ENCODE measurements around the gene EDEM3. TPM values are rescaled to one million over a fixed set of nuclear protein-coding genes. Genes with fewer than 3 reads are reported as not detected.
A peak's percentile ranks its signal among the peaks of the same experiment; 100 is the strongest.

EDEM3 gene
- total and polyA plus RNA-seq, 9 of the 15 experiments (the other 6 are each of a cell fraction or from before 2014, with no cell fraction given) = 15.8 to 46.6 (median 28.0) TPM

- TF ChIP-seq, protein P1, sequence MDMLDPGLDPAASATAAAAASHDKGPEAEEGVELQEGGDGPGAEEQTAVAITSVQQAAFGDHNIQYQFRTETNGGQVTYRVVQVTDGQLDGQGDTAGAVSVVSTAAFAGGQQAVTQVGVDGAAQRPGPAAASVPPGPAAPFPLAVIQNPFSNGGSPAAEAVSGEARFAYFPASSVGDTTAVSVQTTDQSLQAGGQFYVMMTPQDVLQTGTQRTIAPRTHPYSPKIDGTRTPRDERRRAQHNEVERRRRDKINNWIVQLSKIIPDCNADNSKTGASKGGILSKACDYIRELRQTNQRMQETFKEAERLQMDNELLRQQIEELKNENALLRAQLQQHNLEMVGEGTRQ (CRISPR knock-in tag; IDR thresholded peaks at IDR 0.05) = no peak
Observed at GRCh38 chr1:184770181-184770979, 15.7 kb upstream of the EDEM3 start (continued).

GRCh38 chr1:184769241-184769640 is 14.6 kb upstream of the EDEM3 start:
- peak overlapping the region; percentile 42 for H3K4me2 ChIP-seq (ENCODE audit: insufficient read depth, low read length)
- H3K27ac ChIP-seq (ENCODE audit: extremely low read depth, low read depth, low read length) = peak overlapping the region; percentile 56
- CTCF ChIA-PET (ENCODE audit: low intra/inter-chr PET ratio) = no interaction called here
- POLR2A ChIA-PET = interaction anchor here (3.2 kb wide), 1 partner anchor 16 kb away, joined by 36 read pairs; the partner anchor contains the start of gene EDEM3
- H3K9me1 ChIP-seq (ENCODE audit: control insufficient read depth, insufficient read depth, low read length) = no peaks in the 10 kb centered on the region
- in situ Hi-C loops (cut with MboI) = no loop called here
- ATAC-seq (no peak), DNase-seq (ENCODE audit: extremely low read depth in 1 of 4, low spot score in 3 of 4) (no peak), FAIRE-seq (no peak)
- peaks cover 11 to 46% of the 10 kb centered on the region in 2 experiments for H3K4me1 ChIP-seq (replicated peaks in 1 of 2; ENCODE audit: control insufficient read depth in 2 of 2, insufficient read depth in 2 of 2, low read length in 2 of 2)
- H3K79me2 ChIP-seq (ENCODE audit: control insufficient read depth, insufficient read depth, low read length) = no peaks in the 10 kb centered on the region
- no peaks in the 10 kb centered on the region; the same call in 2 of the 3 replicates for H3K36me3 ChIP-seq (ENCODE audit: control insufficient read depth, insufficient read depth, low read length)
- WGBS (ENCODE audit: insufficient coverage, low coverage, missing lambda C conversion rate) = 0% methylated on average over 2 of the region's 2 CpGs
- no peaks in the 10 kb centered on the region for H4K20me1 ChIP-seq (replicated peaks; ENCODE audit: control insufficient read depth, insufficient read depth, low read length)
- intact Hi-C loops (cut with micrococcal nuclease) = loop anchor here (2.0 kb wide), 1 partner anchor 14 kb away; the partner anchor contains the start of gene EDEM3
- no peak overlapping the region for H3K4me3 ChIP-seq
- peak overlapping the region; percentile 78 for H2AFZ ChIP-seq (ENCODE audit: low read depth, low read length)
- H3K9me3 ChIP-seq (replicated peaks; ENCODE audit: control insufficient read depth, insufficient read depth, low read depth, low read length) = no peaks in the 10 kb centered on the region
- no peaks in the 10 kb centered on the region for H3K27me3 ChIP-seq (ENCODE audit: control insufficient read depth in 2 of 2, insufficient read depth in 2 of 2, low read length in 2 of 2)
- no TSS peak for BruUV-seq (replicated peaks)
- peak overlapping the region in 1 of 2 experiments; percentile 36; a peak in 1 of 4 replicates for H3K9ac ChIP-seq (ENCODE audit: insufficient read depth in 1 of 2, low read depth in 2 of 2, low read length in 2 of 2)
- TF ChIP-seq GATAD2A (IDR thresholded peaks at IDR 0.05) (peak; percentile 80; the same call in 1 of the 2 replicates), NFXL1 (CRISPR knock-in tag; IDR thresholded peaks at IDR 0.05) (no peak), FOXJ2 (tag; IDR thresholded peaks at IDR 0.05) (peak; percentile 38; the same call in 1 of the 2 replicates), CTCFL (IDR thresholded peaks at IDR 0.05; ENCODE audit: borderline replicate concordance, insufficient read depth, low read depth, low read length, poor library complexity, severe bottlenecking) (no peak), MCM7 (IDR thresholded peaks at IDR 0.05) (peak in 1 of 2 experiments; percentile 78; a peak in 1 of 4 replicates), EZH2 (IDR thresholded peaks at IDR 0.05; ENCODE audit: borderline replicate concordance, low read depth, low read length) (no peak), ZNF561 (CRISPR knock-in tag; conservative IDR thresholded peaks at IDR 0.05) (no peak), MAZ (CRISPR knock-in tag; conservative IDR thresholded peaks at IDR 0.05 in 1 of 2, IDR thresholded peaks at IDR 0.05 in 1 of 2) (no peak), IRF9 (tag; IDR thresholded peaks at IDR 0.05) (no peak), HDAC2 (IDR thresholded peaks at IDR 0.05) (peak; percentile 62; the same call in 1 of the 2 replicates), DACH1 (IDR thresholded peaks at IDR 0.05; ENCODE audit: partially characterized antibody) (peak; percentile 100), NCOA4 (IDR thresholded peaks at IDR 0.05; ENCODE audit: partially characterized antibody) (no peak), TCF7 (IDR thresholded peaks at IDR 0.05; ENCODE audit: borderline replicate concordance) (no peak)
- TF ChIP-seq, protein P2, sequence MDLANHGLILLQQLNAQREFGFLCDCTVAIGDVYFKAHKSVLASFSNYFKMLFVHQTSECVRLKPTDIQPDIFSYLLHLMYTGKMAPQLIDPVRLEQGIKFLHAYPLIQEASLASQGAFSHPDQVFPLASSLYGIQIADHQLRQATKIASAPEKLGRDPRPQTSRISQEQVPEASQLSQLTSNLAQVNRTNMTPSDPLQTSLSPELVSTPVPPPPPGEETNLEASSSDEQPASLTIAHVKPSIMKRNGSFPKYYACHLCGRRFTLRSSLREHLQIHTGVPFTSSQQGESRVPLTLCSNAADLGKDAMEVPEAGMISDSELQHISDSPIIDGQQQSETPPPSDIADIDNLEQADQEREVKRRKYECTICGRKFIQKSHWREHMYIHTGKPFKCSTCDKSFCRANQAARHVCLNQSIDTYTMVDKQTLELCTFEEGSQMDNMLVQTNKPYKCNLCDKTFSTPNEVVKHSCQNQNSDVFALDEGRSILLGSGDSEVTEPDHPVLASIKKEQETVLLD (IDR thresholded peaks at IDR 0.05) = peak; percentile 91

Measured in K562 (cell line).